ENCODE measurements around the gene FBXO8. TPM values are rescaled to one million over a fixed set of nuclear protein-coding genes. Genes with fewer than 3 reads are reported as not detected.

The FBXO8 gene
- total and polyA plus RNA-seq, 11 donors = 14.3 to 38.5 (median 25.9) TPM

GRCh38 chr4:174256277-174256713, 27.2 kb downstream of the FBXO8 start:
- no peak for TF ChIP-seq CTCF (IDR thresholded peaks at IDR 0.05)
- Histone ChIP-seq H3K36me3 (peaks cover 0 to 37% (median 18%) of the 10 kb centered on the region in 9 donors), H3K27ac (no peak overlapping the region), H3K4me1 (peaks cover 0 to 32% (median 17%) of the 10 kb centered on the region in 12 donors), H3K27me3 (no peaks in the 10 kb centered on the region), H3K9me3 (no peaks in the 10 kb centered on the region), H3K4me3 (no peak overlapping the region)
- DNase-seq = no peak
- 59 to 81% (median 76%) methylated on average over 1 of the region's 1 CpG for WGBS, 4 donors
- intact Hi-C loops (cut with DNase I) = no loop called here
- ATAC-seq = peak in 2 of 4 donors; percentile 51

GRCh38 chr4:174255786-174256185, 27.7 kb downstream of the FBXO8 start:
- H3K9me3 ChIP-seq = no peaks in the 10 kb centered on the region
- peaks cover 0 to 37% (median 18%) of the 10 kb centered on the region in 9 donors for H3K36me3 ChIP-seq
- no peak overlapping the region for H3K4me3 ChIP-seq
- ATAC-seq (no peak), DNase-seq (no peak)
- intact Hi-C loops (cut with DNase I) = no loop called here
- H3K27ac ChIP-seq = no peak overlapping the region
- peaks cover 0 to 29% (median 14%) of the 10 kb centered on the region in 12 donors for H3K4me1 ChIP-seq
- TF ChIP-seq CTCF (IDR thresholded peaks at IDR 0.05) (no peak), POLR2A (IDR thresholded peaks at IDR 0.05) (no peak)
- WGBS, 4 donors = 56 to 69% (median 65%) methylated on average over 5 of the region's 5 CpGs
- no peaks in the 10 kb centered on the region for H3K27me3 ChIP-seq

GRCh38 chr4:174255374-174255773, 28.1 kb downstream of the FBXO8 start:
- WGBS, 4 donors = 38 to 93% (median 90%) methylated on average over 1 of the region's 1 CpG
- intact Hi-C loops (cut with DNase I) = no loop called here
- TF ChIP-seq POLR2A (IDR thresholded peaks at IDR 0.05) (no peak), CTCF (IDR thresholded peaks at IDR 0.05) (no peak)
- Histone ChIP-seq H3K27me3 (no peaks in the 10 kb centered on the region), H3K27ac (no peak overlapping the region), H3K36me3 (peaks cover 0 to 37% (median 18%) of the 10 kb centered on the region in 9 donors), H3K4me3 (no peak overlapping the region), H3K4me1 (peaks cover 0 to 26% (median 13%) of the 10 kb centered on the region in 12 donors), H3K9me3 (no peaks in the 10 kb centered on the region)
- ATAC-seq = no peak
- DNase-seq = no peak

- DNase-seq (no peak), ATAC-seq (no peak)
- WGBS, 4 donors = 82 to 92% (median 86%) methylated on average over 1 of the region's 1 CpG
- H3K27ac ChIP-seq = no peak overlapping the region
- intact Hi-C loops (cut with DNase I) = no loop called here
- H3K4me1 ChIP-seq = peaks cover 0 to 21% (median 11%) of the 10 kb centered on the region in 12 donors
- H3K9me3 ChIP-seq = no peaks in the 10 kb centered on the region
- no peaks in the 10 kb centered on the region for H3K27me3 ChIP-seq
- TF ChIP-seq POLR2A (IDR thresholded peaks at IDR 0.05) (no peak), CTCF (IDR thresholded peaks at IDR 0.05) (no peak)
- no peak overlapping the region for H3K4me3 ChIP-seq
- peaks cover 0 to 40% (median 15%) of the 10 kb centered on the region in 9 donors for H3K36me3 ChIP-seq
These were observed 28.9 kb downstream of the FBXO8 start for GRCh38 chr4:174254613-174255012.
